Measurements from ENCODE around the gene ERBB3.

ERBB3 gene

DNA sequence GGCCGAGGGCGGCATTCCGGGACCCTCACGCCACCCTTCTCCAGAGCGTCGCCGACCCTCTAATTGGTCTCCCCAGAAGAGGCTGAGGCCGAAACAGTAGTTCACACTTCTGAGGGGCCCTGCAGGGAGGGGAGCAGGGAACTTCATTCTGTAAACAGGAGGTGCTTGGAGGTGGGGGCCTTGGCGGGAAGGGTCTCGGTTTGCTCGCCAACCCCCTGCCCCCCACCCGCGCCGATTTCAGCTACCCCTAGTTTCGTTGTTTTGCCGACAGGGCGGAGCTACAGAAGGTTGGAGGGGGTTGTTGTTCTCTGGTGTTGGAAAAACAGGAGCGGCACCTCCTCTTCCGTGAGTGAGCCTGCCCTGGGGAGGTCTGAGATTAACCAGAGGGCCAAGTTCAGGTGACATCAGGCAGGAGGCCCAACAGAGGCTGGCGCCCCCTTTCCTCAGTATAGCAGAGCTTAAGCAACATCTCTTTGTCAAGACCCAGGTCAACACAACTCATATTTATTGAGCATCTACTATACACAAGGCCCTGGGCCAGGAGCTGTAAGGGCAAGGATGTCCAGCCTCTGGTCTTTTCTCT lies 682 bp downstream of the ERBB3 start:
- no peak for DNase-seq

DNA sequence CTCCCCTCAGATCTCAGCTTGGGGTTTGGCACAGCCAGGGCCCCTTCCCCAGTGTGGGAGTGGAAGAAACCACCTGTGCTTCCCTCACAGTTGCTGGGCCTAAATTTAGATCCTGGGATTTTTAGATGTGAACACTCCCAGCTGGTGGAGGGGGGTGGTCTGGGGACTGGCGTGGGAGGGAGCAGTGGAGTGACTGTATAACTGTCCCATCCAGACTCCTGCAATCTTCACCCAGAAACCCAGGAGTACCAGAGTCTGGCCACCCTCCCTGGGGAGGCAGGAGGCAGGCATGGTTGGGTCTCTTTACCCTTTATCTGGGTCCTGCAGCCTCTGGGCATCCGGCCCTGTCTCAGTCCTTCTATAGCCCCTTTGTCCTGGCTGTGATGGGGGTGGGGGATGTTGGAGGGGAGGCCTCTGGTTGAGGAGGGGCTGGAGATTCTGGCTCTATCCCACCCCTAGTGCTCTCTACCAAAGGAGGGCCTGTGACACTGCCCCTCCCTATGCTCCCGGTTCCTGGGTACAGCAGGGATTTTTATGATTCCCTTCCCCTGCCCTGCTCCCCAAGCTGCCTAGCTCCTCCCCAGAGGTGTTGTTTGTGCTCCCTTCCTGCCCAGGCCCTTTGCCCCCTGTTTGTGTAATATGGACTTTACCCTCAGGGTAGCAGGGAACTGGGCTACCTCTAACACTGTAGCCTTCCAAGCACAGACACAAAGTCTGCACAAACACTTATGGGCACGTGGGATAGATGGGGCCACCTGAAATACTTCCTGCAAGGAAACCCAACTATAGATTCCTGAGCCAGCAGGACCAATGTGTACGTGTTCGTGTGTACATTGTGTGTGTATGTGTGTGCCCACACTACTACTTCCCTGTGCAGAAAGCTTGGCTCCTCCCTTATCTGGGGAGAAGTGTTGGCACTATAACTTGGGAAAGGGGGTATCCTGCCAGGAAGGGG lies 1.7 kb downstream of the ERBB3 start:
- DNase-seq, result no peak

DNA sequence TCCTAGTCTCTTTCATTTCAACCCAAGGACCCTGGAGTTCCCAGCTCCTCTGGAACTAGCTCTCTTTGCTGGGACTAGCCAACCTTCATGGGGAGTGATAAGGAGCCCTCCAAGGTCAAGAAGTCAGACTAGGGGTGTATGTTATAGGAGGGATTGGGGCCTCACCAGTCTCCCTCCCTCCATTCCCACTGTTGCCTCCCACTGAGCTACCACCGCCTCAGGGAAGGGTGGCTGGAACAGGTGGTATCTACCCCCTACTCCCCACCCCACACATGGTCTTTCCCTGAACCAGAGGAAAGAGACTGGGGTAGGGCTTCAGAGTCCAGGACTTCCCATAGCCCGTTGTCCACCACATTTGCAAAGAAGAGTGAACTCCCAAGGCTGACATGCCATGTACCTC lies 2.4 kb downstream of the ERBB3 start:
- DNase-seq, result no peak

DNA sequence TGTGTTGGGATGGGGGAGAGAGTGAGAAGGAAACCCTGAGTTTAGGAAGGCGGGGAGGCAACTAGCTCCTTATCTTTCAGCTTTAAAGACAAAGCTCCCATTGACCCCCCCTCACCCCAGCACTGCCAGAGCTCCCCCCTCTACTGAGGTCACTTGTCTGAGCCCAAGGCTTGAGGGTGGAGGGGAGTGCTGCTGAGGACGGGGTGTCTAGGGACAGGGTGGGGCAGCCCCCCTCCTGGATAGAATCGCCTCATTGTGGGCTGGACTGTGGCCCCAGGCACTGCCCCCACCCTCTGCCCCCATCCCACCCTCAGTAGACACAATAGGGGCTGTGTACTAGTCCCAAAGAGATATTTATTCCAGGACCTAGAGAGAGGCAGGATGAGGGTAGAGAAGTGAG lies 3.0 kb downstream of the ERBB3 start:
- DNase-seq, result no peak

DNA sequence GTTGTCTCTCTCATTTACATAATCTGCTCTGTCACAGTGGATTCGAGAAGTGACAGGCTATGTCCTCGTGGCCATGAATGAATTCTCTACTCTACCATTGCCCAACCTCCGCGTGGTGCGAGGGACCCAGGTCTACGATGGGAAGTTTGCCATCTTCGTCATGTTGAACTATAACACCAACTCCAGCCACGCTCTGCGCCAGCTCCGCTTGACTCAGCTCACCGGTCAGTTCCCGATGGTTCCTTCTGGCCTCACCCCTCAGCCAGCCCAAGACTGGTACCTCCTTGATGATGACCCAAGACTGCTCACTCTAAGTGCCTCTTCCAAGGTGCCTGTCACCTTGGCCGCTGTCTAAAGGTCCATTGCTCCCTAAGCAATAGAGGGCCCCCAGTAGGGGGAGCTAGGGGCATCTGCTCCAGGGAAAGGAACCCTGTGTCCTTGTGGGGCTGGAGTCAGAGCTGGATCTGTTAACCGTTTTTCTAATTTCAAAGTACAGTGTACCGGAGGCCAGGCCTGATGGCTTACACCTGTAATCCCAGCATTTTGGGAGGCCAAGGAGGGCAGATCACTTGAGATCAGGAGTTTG lies 5.1 kb downstream of the ERBB3 start:
- no peak for DNase-seq

DNA sequence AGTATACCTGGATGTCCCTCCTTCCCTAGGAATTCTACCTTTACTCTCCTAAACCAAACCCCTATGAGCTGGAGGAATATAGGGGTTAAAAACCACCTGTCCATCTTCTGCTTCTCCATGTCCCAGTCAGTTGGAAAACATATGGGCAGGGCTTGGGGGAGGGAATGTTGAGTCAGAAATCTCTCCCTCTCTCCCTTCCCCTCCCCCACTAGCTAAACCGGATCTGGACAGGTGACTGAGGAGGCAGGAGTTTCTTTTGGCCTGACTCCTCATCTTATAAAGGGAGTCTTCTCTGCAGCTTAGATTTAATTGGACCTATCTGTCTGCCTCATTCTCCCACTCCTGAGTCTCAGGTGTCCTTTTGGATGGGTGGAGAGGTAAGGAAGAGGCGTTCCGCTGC lies 6.1 kb downstream of the ERBB3 start:
- DNase-seq, result no peak

DNA sequence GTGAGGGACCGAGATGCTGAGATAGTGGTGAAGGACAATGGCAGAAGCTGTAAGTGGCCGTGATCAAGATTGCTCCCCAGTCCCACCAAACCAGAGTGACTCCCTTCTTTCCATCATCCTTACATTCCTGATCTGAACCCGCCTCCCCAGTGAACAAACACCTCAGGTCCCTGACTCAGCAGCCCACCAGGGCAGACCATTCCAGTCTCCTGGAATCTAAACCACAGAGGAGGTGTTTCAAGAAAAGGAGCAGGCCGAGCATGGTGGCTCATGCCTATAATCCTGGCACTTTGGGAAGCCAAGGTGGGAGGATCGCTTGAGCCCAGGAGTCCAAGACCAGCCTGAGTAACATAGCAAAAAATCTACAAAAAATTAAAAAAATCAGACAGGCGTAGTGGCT lies 6.6 kb downstream of the ERBB3 start:
- no peak for DNase-seq

DNA sequence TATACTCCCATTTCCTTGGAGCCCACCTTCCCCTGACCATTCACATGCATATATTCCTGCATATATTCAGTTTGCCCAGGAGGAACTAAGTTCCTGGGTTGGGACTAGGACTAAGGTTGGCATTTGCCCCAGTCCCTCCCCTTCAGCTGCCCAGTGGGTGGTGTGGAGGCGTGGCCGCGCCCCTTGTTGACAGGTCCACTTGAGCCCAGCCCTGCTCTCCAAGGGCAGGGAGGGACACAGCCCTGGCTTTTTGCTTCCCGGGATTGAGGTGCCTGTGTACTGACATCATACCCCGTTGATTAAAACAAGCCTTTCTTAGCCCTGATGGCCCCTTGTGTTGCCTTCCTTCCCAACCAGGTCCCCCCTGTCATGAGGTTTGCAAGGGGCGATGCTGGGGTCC lies 7.3 kb downstream of the ERBB3 start:
- DNase-seq, result no peak

DNA sequence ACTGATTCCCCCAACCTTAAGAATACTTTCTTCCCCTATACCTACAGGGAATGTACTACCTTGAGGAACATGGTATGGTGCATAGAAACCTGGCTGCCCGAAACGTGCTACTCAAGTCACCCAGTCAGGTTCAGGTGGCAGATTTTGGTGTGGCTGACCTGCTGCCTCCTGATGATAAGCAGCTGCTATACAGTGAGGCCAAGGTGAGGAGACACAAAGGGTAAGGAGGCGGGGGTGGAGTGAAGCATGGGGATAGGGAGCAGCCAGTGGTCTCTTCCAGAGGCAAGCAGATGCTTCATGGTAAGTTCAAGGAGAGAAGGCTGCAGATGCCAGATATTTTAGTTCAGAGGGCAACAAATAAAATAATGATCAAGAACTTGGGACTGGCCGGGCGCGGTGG lies 17.8 kb downstream of the ERBB3 start:
- no peak for DNase-seq

DNA sequence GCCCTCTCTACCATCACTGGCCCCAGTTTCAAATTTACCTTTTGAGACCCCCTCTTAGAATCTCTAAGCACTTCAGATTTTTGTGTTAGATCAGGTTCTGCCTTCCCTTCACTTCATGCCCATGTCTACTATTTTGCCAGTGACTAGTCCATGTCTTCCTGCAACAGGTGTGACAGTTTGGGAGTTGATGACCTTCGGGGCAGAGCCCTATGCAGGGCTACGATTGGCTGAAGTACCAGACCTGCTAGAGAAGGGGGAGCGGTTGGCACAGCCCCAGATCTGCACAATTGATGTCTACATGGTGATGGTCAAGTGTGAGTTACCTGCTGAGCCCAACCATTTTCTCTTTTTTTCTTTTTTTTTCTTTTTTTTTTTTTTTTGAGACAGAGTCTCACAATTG lies 18.6 kb downstream of the ERBB3 start:
- DNase-seq, result no peak

DNA sequence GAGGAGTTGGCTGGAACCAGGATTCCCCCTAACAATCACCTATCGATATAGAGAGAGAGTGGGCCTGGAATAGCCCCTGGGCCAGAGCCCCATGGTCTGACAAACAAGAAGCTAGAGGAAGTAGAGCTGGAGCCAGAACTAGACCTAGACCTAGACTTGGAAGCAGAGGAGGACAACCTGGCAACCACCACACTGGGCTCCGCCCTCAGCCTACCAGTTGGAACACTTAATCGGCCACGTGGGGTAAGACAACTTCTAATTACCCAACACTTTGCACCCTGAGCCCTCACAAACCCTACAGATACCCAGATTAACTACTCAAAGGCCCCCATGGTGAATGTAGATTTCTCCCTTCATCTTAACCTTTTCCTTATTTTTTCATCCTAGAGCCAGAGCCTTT lies 19.8 kb downstream of the ERBB3 start:
- DNase-seq, result no peak

DNA sequence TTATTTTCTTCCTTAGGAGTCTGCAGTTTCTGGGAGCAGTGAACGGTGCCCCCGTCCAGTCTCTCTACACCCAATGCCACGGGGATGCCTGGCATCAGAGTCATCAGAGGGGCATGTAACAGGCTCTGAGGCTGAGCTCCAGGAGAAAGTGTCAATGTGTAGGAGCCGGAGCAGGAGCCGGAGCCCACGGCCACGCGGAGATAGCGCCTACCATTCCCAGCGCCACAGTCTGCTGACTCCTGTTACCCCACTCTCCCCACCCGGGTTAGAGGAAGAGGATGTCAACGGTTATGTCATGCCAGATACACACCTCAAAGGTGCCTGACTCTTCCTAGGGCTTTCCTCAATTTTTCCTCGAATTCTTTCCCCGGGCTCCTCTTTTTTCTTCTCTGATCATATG lies 21.1 kb downstream of the ERBB3 start:
- no peak for DNase-seq

DNA sequence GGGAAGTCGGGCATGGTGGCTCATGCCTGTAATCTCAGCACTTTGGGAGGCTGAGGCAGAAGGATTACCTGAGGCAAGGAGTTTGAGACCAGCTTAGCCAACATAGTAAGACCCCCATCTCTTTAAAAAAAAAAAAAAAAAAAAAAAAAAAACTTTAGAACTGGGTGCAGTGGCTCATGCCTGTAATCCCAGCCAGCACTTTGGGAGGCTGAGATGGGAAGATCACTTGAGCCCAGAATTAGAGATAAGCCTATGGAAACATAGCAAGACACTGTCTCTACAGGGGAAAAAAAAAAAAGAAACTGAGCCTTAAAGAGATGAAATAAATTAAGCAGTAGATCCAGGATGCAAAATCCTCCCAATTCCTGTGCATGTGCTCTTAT lies 22.7 kb downstream of the ERBB3 start:
- no peak for DNase-seq

DNA sequence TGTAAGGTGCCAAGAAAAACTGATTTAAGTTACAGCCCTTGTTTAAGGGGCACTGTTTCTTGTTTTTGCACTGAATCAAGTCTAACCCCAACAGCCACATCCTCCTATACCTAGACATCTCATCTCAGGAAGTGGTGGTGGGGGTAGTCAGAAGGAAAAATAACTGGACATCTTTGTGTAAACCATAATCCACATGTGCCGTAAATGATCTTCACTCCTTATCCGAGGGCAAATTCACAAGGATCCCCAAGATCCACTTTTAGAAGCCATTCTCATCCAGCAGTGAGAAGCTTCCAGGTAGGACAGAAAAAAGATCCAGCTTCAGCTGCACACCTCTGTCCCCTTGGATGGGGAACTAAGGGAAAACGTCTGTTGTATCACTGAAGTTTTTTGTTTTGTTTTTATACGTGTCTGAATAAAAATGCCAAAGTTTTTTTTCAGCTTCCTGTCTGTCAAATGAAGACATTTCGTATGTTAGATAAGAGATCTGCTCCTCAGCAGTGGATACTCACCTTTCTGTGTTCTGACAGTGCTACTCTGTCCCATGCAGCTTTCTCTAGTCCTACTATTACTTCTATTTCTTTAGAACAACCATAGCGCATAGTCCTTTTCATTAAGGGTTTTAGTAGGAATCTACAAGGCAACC lies 23.2 kb downstream of the ERBB3 start:
- no peak for DNase-seq

DNA sequence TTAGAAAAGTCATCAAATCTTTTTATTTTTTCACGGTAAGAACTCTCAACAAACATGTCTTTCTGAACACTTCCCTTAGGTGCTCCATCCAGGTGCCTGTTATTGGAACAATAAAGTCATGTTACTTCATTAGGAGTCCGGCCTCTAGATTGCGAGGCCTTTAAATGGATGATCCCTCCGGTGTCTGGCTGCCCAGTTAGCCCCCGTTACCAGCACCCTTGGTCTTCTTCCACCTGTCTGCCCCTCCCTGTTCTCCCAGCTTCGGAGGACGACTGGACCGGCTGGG lies 23.8 kb downstream of the ERBB3 start:
- no peak for DNase-seq

DNA sequence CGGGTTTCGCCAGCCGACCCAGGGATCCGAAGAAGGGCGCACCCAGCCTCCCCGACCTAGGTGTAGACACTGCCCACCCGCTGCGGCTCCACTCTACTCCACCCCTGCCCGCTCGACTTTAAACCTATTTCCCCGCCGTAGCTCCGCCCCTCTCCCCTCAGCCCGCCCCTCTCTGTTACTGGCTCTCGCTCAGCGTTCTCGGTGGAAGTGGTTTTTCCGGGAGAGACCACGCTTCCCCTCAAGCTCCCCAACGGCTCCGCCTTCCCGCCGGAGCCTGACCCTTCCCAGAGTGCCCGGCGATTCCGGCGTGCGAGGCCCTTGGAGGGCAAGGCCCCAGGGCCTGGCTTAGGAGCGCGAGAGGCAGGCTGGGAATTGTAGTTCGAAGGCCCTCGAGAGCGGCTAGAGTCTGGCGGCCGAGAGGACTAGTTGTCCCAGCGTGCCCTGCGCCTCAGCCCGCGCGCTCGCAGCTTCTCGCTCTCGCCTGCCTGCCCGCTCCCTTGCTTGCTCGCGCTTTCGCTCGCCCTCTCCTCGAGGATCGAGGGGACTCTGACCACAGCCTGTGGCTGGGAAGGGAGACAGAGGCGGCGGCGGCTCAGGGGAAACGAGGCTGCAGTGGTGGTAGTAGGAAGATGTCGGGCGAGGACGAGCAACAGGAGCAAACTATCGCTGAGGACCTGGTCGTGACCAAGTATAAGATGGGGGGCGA lies 24.3 kb downstream of the ERBB3 start, which contains the start of gene PA2G4:
TSS of gene PA2G4 (plus strand) at position 451 of the 706 bp plus-strand sequence. CDS start at position 630, 179 bp downstream.
- DNase-seq, result peak; percentile 84 to 95 (median 91)

DNA sequence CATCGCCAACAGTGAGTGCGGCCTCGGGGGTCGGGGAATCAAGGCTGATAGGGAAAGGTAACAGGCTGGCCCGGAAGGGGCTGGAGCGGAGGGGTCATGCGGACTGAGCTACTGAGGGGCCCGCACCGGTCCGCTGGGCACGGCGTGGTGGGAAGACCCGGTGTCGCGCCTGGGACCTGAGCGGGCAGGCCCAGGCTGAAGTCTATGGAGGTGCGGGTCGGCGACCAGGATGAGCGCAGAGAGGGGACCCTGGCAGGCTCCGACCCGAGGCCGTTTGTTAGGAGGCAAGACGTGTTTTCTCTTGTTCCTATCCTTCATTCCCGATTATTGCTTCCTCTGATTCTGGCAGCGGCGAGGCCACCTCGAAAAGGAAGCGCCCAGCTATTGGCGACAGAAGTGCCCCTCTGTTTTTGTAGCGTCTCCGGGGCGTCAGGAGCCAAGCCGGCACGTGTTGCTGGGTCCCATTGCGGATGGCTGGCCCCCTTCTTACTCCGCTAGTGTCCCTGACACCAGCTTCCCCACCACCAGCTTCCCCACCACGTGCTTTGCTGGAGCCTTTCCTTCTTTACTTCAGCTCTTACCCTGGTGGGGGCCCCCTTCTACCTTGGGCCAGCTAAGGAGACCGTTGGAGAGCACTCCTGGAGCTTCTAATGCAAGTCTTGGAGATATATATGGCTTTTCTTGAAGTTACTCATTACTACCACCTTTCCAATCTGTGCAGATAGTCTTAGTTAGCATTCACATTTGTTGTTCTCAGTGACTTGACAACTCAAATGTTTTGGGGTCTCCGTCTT lies 25.0 kb downstream of the ERBB3 start:
- DNase-seq, result peak in 1 of 4 experiments; percentile 45

DNA sequence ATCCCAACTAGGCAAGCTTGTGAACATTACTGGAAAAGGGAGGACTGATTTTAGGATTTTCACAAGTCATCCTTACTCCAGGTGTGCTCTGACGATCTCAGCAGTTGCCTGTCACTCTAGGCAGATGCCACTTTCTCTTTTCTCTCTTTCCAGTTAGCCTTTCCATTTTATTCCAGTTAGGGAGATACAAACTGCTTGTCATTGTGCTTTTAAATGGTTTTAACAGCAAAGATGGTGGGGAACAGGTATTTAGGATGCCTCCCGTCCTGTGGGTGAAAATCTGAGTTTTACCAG lies 25.6 kb downstream of the ERBB3 start:
- DNase-seq, result no peak

DNA sequence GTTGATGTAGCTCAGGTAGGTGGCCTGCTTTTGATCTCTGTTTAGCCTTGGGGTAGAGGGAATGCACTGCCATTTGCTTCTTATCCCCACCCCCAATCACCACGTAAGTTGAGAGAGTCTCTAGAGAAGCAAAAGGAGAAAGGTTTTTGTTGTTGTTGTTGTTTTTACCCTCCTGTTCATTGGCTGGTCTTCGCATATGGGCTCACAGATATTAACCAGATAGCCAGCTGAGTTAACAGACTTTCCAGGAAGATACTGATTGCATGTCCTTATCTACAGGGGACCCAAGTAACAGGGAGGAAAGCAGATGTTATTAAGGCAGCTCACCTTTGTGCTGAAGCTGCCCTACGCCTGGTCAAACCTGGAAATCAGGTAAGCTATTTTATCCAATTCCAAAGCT lies 27.3 kb downstream of the ERBB3 start:
- no peak for DNase-seq

DNA sequence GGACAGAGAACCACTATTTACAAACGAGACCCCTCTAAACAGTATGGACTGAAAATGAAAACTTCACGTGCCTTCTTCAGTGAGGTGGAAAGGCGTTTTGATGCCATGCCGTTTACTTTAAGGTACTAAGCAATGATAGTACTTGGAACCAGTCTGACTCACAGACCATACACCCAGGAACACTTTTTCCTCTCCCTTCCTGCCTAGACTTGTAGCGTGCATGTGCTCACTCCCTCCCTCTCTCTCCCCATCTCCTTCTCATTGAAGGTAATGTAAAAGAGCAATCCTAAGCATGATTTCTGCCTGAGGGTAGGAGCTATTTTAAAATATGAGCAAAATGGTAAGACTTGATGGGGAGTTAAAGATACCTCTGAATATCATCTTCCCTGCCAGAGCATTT lies 30.6 kb downstream of the ERBB3 start:
- no peak for DNase-seq

DNA sequence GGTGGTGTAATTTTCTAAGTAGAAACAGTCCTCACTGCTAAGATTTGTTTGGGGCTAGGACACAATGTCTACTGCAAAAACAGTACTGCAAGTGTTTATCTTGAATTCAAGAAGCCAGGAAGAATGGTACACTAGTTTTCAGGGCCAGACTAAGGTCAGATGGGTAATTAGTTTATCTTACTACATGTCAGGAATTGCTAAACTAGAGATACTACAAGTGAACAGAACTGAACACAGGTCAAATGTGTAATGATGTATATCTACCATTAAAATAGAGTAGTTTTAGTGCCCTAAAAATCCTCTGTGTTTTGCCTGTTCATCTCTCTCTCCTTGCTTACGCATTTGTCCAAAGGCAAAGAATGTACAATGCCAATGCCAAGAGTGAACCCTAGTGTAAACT lies 34.1 kb downstream of the ERBB3 start:
- no peak for DNase-seq

DNA sequence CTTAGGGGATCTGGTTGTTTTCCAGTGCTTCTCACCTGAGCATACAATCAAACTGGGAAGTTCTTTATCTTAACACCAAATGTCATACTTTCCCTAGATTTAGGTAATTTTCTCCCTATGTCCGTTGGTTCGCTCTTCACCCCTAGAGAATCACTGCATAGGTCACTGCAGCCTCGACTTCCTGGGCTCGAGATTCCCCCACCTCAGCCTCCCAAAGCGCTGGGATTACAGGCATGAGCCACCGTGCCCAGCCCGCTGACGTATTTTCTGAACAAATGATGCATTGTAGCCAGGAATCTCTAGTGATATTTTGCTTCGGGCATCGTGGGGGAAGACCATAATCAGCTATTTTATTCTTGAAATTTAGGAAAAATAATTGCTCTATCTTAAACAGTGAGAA lies 35.4 kb downstream of the ERBB3 start:
- no peak for DNase-seq

Measured in activated naive CD4-positive, alpha-beta T cell (primary cell).